Fibroblast of skin of abdomen (primary cell): ENCODE data around the gene SMYD5.

Experiments
- DNase-seq: peaks from one replicate; pipeline ENCODE4 v3.0.0-alpha.2; 2013

SMYD5 gene

GRCh38 chr2:73208258-73208657, 5.8 kb upstream of the SMYD5 start:
- no peak for DNase-seq

GRCh38 chr2:73210019-73210418, 4.0 kb upstream of the SMYD5 start:
- no peak for DNase-seq

GRCh38 chr2:73210696-73211095, 3.3 kb upstream of the SMYD5 start:
- no peak for DNase-seq

- DNase-seq = no peak
Measured at GRCh38 chr2:73212098-73212447, 2.0 kb upstream of the SMYD5 start.

GRCh38 chr2:73212448-73213176, 1.4 kb upstream of the SMYD5 start:
- DNase-seq = peak; percentile 80

- no peak for DNase-seq
Measured at GRCh38 chr2:73215254-73215653, 1.2 kb downstream of the SMYD5 start.

GRCh38 chr2:73217160-73217559, 3.1 kb downstream of the SMYD5 start:
- no peak for DNase-seq

GRCh38 chr2:73217826-73218225, 3.8 kb downstream of the SMYD5 start:
- no peak for DNase-seq

GRCh38 chr2:73218298-73218697, 4.3 kb downstream of the SMYD5 start:
- no peak for DNase-seq

- no peak for DNase-seq
Measured at GRCh38 chr2:73223821-73224220, 9.8 kb downstream of the SMYD5 start.

- DNase-seq = no peak
Measured at GRCh38 chr2:73225513-73226360, 11.7 kb downstream of the SMYD5 start.

GRCh38 chr2:73227086-73227485, 13.0 kb downstream of the SMYD5 start:
- DNase-seq = no peak

GRCh38 chr2:73228631-73229030, 14.6 kb downstream of the SMYD5 start:
- DNase-seq = no peak

GRCh38 chr2:73232403-73233153, 18.5 kb downstream of the SMYD5 start:
- no peak for DNase-seq

GRCh38 chr2:73233154-73233931, 19.3 kb downstream of the SMYD5 start, which contains the start of gene PRADC1:
TSS of gene PRADC1 (minus strand) at chr2:73233239. CDS start at chr2:73233160, 79 bp downstream.
- peak; percentile 100 for DNase-seq

- DNase-seq = peak; percentile 91
Measured at GRCh38 chr2:73233932-73234832, 20.1 kb downstream of the SMYD5 start, which contains the start of gene CCT7. TSS of gene CCT7 (plus strand) at chr2:73234308. CDS start at chr2:73234379, 71 bp downstream.

- DNase-seq = no peak
Measured at GRCh38 chr2:73235315-73236028, 21.4 kb downstream of the SMYD5 start.

GRCh38 chr2:73237168-73237567, 23.1 kb downstream of the SMYD5 start:
- DNase-seq = no peak

- DNase-seq = no peak
Measured at GRCh38 chr2:73238149-73238548, 24.1 kb downstream of the SMYD5 start.

- DNase-seq = no peak
Measured at GRCh38 chr2:73238976-73239375, 24.9 kb downstream of the SMYD5 start.
